DND-41 (cell line): ENCODE results near the gene SCRN2.

Source experiments
- ATAC-seq: fragments of 200-7000 bp; cut with Tn5 transposase; 3 replicates; pipeline ENCODE4 v1.9.1; 2021; ENCODE audit warnings: low read depth; ENCODE audit not compliant: insufficient read depth
- DNase-seq: peaks from one replicate; pipeline ENCODE4 v3.0.0-alpha.2; 2020
- H2AFZ ChIP-seq: 2 replicates; pipeline ENCODE4 v1.6.0; 2012; ENCODE audit warnings: low read depth, low read length
- H3K27ac ChIP-seq: 2 replicates; pipeline ENCODE4 v1.5.1; 2012; ENCODE audit warnings: low read length, inconsistent platforms
- H3K27me3 ChIP-seq: fragments of 200-600 bp; sonication (generic); 2 replicates; pipeline ENCODE4 v1.6.0; 2012; ENCODE audit warnings: low read length, mild to moderate bottlenecking, inconsistent platforms; ENCODE audit not compliant: insufficient read depth, poor library complexity
- H3K36me3 ChIP-seq: 2 replicates; pipeline ENCODE4 v1.5.1; 2012; ENCODE audit warnings: low read length, inconsistent platforms; ENCODE audit not compliant: insufficient read depth
- H3K4me1 ChIP-seq: 2 replicates; pipeline ENCODE4 v1.5.1; 2012; ENCODE audit warnings: mild to moderate bottlenecking, low read length; ENCODE audit not compliant: insufficient read depth
- H3K4me2 ChIP-seq: 2 replicates; pipeline ENCODE4 v1.6.0; 2012; ENCODE audit warnings: mild to moderate bottlenecking, moderate library complexity, low read length, inconsistent platforms; ENCODE audit not compliant: insufficient read depth
- H3K4me3 ChIP-seq, 2 experiments: fragments of 200-600 bp in 1 of 2; shearing (Covaris generic) in 1 of 2; 2 replicates each; pipeline ENCODE4 v1.5.1; 2012 to 2016; ENCODE audit warnings: inconsistent platforms in 2 of 2, low read length in 2 of 2, mild to moderate bottlenecking in 2 of 2, low read depth in 1 of 2, moderate library complexity in 1 of 2
- H3K79me2 ChIP-seq: 2 replicates; pipeline ENCODE4 v1.6.0; 2012; ENCODE audit warnings: low read length, inconsistent platforms; ENCODE audit not compliant: insufficient read depth
- H3K9ac ChIP-seq: 2 replicates; pipeline ENCODE4 v1.6.0; 2012; ENCODE audit warnings: low read depth, mild to moderate bottlenecking, inconsistent platforms, low read length, moderate library complexity
- H3K9me3 ChIP-seq: 2 replicates; pipeline ENCODE4 v1.5.1; 2012; ENCODE audit warnings: low read length, moderate library complexity, mild to moderate bottlenecking, inconsistent platforms; ENCODE audit not compliant: insufficient read depth, severe bottlenecking
- H4K20me1 ChIP-seq: 2 replicates; pipeline ENCODE4 v1.6.0; 2012; ENCODE audit warnings: low read length; ENCODE audit not compliant: insufficient read depth
- CTCF ChIP-seq: IDR thresholded peaks from 2 replicates; pipeline ENCODE4 v1.5.1; 2012; ENCODE audit warnings: borderline replicate concordance, low read length, moderate library complexity, mild to moderate bottlenecking; ENCODE audit not compliant: poor library complexity, severe bottlenecking; ENCODE audit errors: extremely low read depth
- EZH2 ChIP-seq: IDR thresholded peaks from 3 replicates; pipeline ENCODE4 v1.6.1; 2012; ENCODE audit warnings: borderline replicate concordance, low read depth, mild to moderate bottlenecking, moderate library complexity, low read length, inconsistent platforms; ENCODE audit not compliant: severe bottlenecking

The SCRN2 gene

GRCh38 chr17:47818002-47818695, 22.9 kb downstream of the SCRN2 start:
- TF ChIP-seq CTCF (no peak), EZH2 (no peak)
- peaks cover 24% of the 10 kb centered on the region for H3K4me1 ChIP-seq
- H3K27me3 ChIP-seq: no peaks in the 10 kb centered on the region
- no peak overlapping the region for H3K27ac ChIP-seq
- ATAC-seq: no peak
- H4K20me1 ChIP-seq: no peaks in the 10 kb centered on the region; the same call in 1 of the 2 replicates
- no peak for DNase-seq
- H3K36me3 ChIP-seq: peaks cover 58% of the 10 kb centered on the region
- H3K4me3 ChIP-seq: no peak overlapping the region
- H3K79me2 ChIP-seq: peaks cover 19% of the 10 kb centered on the region
- H3K9ac ChIP-seq: no peak overlapping the region
- no peak overlapping the region for H3K4me2 ChIP-seq
- H2AFZ ChIP-seq: no peak overlapping the region
- H3K9me3 ChIP-seq: no peaks in the 10 kb centered on the region

- H3K36me3 ChIP-seq: peaks cover 63% of the 10 kb centered on the region
- peaks cover 19% of the 10 kb centered on the region for H3K79me2 ChIP-seq
- ATAC-seq (no peak), DNase-seq (no peak)
- H3K9ac ChIP-seq: no peak overlapping the region
- no peak overlapping the region for H2AFZ ChIP-seq
- H4K20me1 ChIP-seq: no peaks in the 10 kb centered on the region; the same call in 1 of the 2 replicates
- H3K27ac ChIP-seq: no peak overlapping the region
- H3K27me3 ChIP-seq: no peaks in the 10 kb centered on the region
- TF ChIP-seq CTCF (no peak), EZH2 (no peak)
- H3K4me2 ChIP-seq: no peak overlapping the region
- no peaks in the 10 kb centered on the region for H3K9me3 ChIP-seq
- H3K4me1 ChIP-seq: peaks cover 19% of the 10 kb centered on the region
- no peak overlapping the region for H3K4me3 ChIP-seq
Observed at GRCh38 chr17:47816947-47817346, 24.1 kb downstream of the SCRN2 start.

GRCh38 chr17:47816111-47816735, 24.9 kb downstream of the SCRN2 start:
- Histone ChIP-seq H3K27me3 (no peaks in the 10 kb centered on the region), H3K27ac (no peak overlapping the region), H3K4me3 (no peak overlapping the region), H3K4me1 (peaks cover 14% of the 10 kb centered on the region), H3K4me2 (no peak overlapping the region), H3K36me3 (peaks cover 66% of the 10 kb centered on the region), H4K20me1 (no peaks in the 10 kb centered on the region; the same call in 1 of the 2 replicates), H3K9ac (no peak overlapping the region), H2AFZ (no peak overlapping the region), H3K79me2 (peaks cover 13% of the 10 kb centered on the region), H3K9me3 (no peaks in the 10 kb centered on the region)
- DNase-seq (no peak), ATAC-seq (no peak)
- TF ChIP-seq CTCF (no peak), EZH2 (no peak)
